ENCODE results near the gene ASXL1. TPM values are rescaled to one million over a fixed set of nuclear protein-coding genes. Genes with fewer than 3 reads are reported as not detected.
A peak's percentile ranks its signal among the peaks of the same experiment; 100 is the strongest.

The ASXL1 gene
- total RNA-seq (2014; rRNA removed; shearing (Covaris generic)), result 29.0 and 33.0 TPM in 2 replicates
- 10.4 and 20.8 TPM in 2 replicates for polyA plus RNA-seq (2016; fragmentation: Nextera tagmentation; extraction: Ambion mirVana)
- long read RNA-seq, partial matches to known transcripts, result 0 of 3 reads
- long read RNA-seq, other reads (novel, unspliced or antisense), result 3 of 3 reads

DNA sequence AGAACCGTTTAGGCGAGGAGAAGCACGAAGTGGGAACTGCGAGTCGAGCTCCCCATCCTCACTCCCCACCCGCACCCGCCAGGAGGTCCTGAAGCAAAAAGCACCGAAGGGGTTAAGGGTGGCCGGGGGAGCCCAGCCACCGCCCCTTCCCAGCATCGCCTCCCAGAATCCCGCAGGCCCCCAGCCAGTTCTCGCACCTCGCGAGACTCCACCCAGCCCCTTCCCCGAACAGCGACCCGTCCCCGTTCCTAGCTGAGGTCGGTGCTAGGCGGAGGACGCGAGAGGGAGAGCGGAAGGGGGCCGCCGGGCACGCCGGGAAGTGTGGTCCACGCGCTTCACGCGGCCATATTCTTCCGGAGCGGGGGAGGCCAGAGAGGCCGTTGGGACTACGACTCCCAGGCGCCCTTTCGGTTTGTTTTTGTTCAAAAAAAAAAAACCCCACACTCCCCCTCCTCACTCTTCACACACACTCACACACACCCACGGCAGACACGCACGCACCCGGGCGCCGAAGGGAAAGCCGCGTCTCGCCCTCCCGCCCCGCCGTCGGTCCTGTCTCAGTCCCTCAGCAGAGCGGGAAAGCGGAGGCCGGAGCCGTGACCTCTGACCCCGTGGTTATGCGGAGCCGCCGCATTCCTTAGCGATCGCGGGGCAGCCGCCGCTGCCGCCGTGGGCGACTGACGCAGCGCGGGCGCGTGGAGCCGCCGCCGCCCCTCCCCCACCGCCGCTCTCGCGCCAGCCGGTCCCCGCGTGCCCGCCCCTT lies at the start of gene ASXL1:
Gene ASXL1 (plus strand): TSS at position 463 of the 763 bp plus-strand sequence. CDS start 445 bp downstream, outside the sequence.
- peaks cover 12% of the 10 kb centered on the region for H3K4me1 Mint-ChIP-seq
- Histone ChIP-seq H3K4me2 (peak within 1 kb of the TSS; percentile 100), H4K20me1 (replicated peaks; ENCODE audit: insufficient read depth) (peaks cover 37% of the 10 kb centered on the region), H3K79me2 (replicated peaks; ENCODE audit: insufficient read depth) (peaks cover 36% of the 10 kb centered on the region), H3K4me1 (ENCODE audit: insufficient read depth) (peaks cover 21% of the 10 kb centered on the region), H2AFZ (peak within 1 kb of the TSS; percentile 100), H3F3A (replicated peaks; ENCODE audit: low read depth) (peaks cover 18% of the 10 kb centered on the region), H3K9me2 (ENCODE audit: insufficient read depth) (no peaks in the 10 kb centered on the region), H3K4me3 (peak within 1 kb of the TSS; percentile 93), H3K27ac (ENCODE audit: low read depth) (peak within 1 kb of the TSS; percentile 93), H3K27me3 (ENCODE audit: insufficient read depth) (peaks cover 62% of the 10 kb centered on the region), H3K36me3 (ENCODE audit: insufficient read depth) (no peaks in the 10 kb centered on the region)
- peak within 1 kb of the TSS; percentile 97 for H3K4me3 Mint-ChIP-seq
- TF ChIP-seq, protein P1, sequence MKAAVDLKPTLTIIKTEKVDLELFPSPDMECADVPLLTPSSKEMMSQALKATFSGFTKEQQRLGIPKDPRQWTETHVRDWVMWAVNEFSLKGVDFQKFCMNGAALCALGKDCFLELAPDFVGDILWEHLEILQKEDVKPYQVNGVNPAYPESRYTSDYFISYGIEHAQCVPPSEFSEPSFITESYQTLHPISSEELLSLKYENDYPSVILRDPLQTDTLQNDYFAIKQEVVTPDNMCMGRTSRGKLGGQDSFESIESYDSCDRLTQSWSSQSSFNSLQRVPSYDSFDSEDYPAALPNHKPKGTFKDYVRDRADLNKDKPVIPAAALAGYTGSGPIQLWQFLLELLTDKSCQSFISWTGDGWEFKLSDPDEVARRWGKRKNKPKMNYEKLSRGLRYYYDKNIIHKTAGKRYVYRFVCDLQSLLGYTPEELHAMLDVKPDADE (IDR thresholded peaks at IDR 0.05), result peak; percentile 99
- TF ChIP-seq CREB1 (CRISPR knock-in tag; IDR thresholded peaks at IDR 0.05; ENCODE audit: low read depth) (no peak), POLR2AphosphoS5 (IDR thresholded peaks at IDR 0.05; ENCODE audit: low read depth) (peak; percentile 67), EZH2 (IDR thresholded peaks at IDR 0.05; ENCODE audit: low read depth, unreplicated experiment) (no peak)
- H3K9me3 Mint-ChIP-seq, result no peaks in the 10 kb centered on the region; the same call in 2 of the 3 replicates
- DNase-seq (ENCODE audit: low spot score), result peak; percentile 100
- peaks cover 6% of the 10 kb centered on the region; the same call in 1 of the 3 replicates for H3K36me3 Mint-ChIP-seq (ENCODE audit: low read depth)
- peak; percentile 93 for ATAC-seq
- H3K27ac Mint-ChIP-seq, result peak within 1 kb of the TSS; percentile 98
- peaks cover 50% of the 10 kb centered on the region for H3K27me3 Mint-ChIP-seq (ENCODE audit: insufficient read depth, low read depth, poor library complexity)

DNA sequence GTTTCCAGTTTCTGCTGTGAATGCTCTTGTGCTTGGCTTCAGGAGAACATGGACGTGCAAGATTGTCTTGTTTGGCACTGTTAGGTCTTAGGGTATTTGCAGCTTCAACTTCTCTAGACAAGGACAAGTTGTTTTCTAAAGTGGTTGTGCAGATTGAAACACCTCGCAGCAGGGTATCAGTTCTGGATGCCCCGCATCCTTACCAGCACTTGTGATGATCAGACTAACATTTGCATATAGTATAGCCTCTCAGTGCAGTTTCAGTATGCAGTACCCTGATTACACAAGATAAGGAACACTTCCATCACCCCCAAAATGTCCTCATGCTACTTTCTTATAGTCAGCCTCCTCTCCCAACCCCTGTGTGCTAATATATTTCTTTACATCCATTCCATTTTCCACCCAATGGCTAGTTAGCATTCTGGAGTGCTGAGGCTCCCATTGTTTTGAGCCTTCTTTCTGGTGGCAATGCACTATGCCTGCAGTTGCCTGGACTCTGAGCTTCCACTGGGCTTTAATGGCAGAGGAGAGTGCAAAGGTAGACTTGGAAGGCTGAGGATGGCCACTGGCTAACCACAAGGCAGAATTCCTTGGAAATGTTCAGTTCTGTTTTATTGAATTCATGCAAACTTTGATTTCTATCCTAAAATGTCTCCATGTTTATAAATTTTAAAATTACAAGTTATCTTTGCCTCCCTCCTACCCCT lies 45.3 kb upstream of the ASXL1 start:
- H3K4me2 ChIP-seq, result no peak overlapping the region
- TF ChIP-seq CREB1 (CRISPR knock-in tag; IDR thresholded peaks at IDR 0.05; ENCODE audit: low read depth) (no peak), STAT1 (IDR thresholded peaks at IDR 0.05; ENCODE audit: unreplicated experiment) (no peak), EZH2 (IDR thresholded peaks at IDR 0.05; ENCODE audit: low read depth, unreplicated experiment) (no peak), ZNF331 (CRISPR knock-in tag; IDR thresholded peaks at IDR 0.05; ENCODE audit: low read depth) (no peak), POLR2AphosphoS5 (IDR thresholded peaks at IDR 0.05; ENCODE audit: low read depth) (no peak), ZNF114 (CRISPR knock-in tag; IDR thresholded peaks at IDR 0.05) (no peak), EZH2phosphoT487 (IDR thresholded peaks at IDR 0.05; ENCODE audit: unreplicated experiment) (no peak), NANOG (IDR thresholded peaks at IDR 0.05; ENCODE audit: borderline replicate concordance) (no peak), JUNB (IDR thresholded peaks at IDR 0.05; ENCODE audit: unreplicated experiment) (no peak)
- TF ChIP-seq, protein P1 (IDR thresholded peaks at IDR 0.05), result no peak
- TF ChIP-seq, protein P2, sequence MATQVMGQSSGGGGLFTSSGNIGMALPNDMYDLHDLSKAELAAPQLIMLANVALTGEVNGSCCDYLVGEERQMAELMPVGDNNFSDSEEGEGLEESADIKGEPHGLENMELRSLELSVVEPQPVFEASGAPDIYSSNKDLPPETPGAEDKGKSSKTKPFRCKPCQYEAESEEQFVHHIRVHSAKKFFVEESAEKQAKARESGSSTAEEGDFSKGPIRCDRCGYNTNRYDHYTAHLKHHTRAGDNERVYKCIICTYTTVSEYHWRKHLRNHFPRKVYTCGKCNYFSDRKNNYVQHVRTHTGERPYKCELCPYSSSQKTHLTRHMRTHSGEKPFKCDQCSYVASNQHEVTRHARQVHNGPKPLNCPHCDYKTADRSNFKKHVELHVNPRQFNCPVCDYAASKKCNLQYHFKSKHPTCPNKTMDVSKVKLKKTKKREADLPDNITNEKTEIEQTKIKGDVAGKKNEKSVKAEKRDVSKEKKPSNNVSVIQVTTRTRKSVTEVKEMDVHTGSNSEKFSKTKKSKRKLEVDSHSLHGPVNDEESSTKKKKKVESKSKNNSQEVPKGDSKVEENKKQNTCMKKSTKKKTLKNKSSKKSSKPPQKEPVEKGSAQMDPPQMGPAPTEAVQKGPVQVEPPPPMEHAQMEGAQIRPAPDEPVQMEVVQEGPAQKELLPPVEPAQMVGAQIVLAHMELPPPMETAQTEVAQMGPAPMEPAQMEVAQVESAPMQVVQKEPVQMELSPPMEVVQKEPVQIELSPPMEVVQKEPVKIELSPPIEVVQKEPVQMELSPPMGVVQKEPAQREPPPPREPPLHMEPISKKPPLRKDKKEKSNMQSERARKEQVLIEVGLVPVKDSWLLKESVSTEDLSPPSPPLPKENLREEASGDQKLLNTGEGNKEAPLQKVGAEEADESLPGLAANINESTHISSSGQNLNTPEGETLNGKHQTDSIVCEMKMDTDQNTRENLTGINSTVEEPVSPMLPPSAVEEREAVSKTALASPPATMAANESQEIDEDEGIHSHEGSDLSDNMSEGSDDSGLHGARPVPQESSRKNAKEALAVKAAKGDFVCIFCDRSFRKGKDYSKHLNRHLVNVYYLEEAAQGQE (IDR thresholded peaks at IDR 0.05; ENCODE audit: unreplicated experiment), result no peak
- TF ChIP-seq, protein P3, sequence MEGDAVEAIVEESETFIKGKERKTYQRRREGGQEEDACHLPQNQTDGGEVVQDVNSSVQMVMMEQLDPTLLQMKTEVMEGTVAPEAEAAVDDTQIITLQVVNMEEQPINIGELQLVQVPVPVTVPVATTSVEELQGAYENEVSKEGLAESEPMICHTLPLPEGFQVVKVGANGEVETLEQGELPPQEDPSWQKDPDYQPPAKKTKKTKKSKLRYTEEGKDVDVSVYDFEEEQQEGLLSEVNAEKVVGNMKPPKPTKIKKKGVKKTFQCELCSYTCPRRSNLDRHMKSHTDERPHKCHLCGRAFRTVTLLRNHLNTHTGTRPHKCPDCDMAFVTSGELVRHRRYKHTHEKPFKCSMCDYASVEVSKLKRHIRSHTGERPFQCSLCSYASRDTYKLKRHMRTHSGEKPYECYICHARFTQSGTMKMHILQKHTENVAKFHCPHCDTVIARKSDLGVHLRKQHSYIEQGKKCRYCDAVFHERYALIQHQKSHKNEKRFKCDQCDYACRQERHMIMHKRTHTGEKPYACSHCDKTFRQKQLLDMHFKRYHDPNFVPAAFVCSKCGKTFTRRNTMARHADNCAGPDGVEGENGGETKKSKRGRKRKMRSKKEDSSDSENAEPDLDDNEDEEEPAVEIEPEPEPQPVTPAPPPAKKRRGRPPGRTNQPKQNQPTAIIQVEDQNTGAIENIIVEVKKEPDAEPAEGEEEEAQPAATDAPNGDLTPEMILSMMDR (conservative IDR thresholded peaks at IDR 0.05; ENCODE audit: low read depth in 2 of 2), result no peak

More for the DNA sequence above, 45.3 kb upstream of the ASXL1 start:
- Mint-ChIP-seq H3K27ac (no peak overlapping the region), H3K9me3 (no peaks in the 10 kb centered on the region), H3K4me1 (no peaks in the 10 kb centered on the region), H3K27me3 (ENCODE audit: insufficient read depth, low read depth, poor library complexity) (no peaks in the 10 kb centered on the region), H3K36me3 (ENCODE audit: low read depth) (peaks cover 21% of the 10 kb centered on the region), H3K4me3 (no peak overlapping the region)
- Histone ChIP-seq H2AFZ (no peak overlapping the region), H3K9me2 (ENCODE audit: insufficient read depth) (no peaks in the 10 kb centered on the region), H3K79me2 (replicated peaks; ENCODE audit: insufficient read depth) (no peaks in the 10 kb centered on the region), H4K20me1 (replicated peaks; ENCODE audit: insufficient read depth) (peaks cover 33% of the 10 kb centered on the region), H3K27me3 (ENCODE audit: insufficient read depth) (no peaks in the 10 kb centered on the region), H3K27ac (ENCODE audit: low read depth) (no peak overlapping the region), H3K36me3 (ENCODE audit: insufficient read depth) (peaks cover 9% of the 10 kb centered on the region), H3K4me1 (ENCODE audit: insufficient read depth) (no peaks in the 10 kb centered on the region), H3K4me3 (no peak overlapping the region), H3F3A (replicated peaks; ENCODE audit: low read depth) (no peaks in the 10 kb centered on the region; the same call in 1 of the 2 replicates)
- DNase-seq (ENCODE audit: low spot score) (no peak), ATAC-seq (no peak)

All from GM23338 (cell line).